Measurements from ENCODE around the gene ACAP2.

DNA sequence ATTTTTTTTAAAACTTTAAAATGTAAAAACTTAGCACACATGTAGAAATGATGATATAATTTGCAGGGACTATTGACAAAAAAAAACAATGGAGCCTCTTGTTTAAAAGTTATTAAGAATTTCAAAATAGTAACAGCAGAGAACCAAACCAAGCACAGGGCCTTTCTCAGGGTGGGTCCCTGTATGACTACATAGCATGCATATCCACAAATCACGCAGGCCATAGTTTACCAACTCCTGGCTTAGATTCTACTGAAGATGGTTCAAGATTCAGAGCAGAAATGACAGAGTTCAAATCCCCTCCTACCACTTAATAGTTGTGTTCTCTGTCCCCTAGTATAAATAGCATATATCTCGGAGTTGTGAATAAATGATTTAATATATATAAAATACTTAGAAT lies 19.0 kb downstream of the ACAP2 start:
- TF ChIP-seq, protein P1, sequence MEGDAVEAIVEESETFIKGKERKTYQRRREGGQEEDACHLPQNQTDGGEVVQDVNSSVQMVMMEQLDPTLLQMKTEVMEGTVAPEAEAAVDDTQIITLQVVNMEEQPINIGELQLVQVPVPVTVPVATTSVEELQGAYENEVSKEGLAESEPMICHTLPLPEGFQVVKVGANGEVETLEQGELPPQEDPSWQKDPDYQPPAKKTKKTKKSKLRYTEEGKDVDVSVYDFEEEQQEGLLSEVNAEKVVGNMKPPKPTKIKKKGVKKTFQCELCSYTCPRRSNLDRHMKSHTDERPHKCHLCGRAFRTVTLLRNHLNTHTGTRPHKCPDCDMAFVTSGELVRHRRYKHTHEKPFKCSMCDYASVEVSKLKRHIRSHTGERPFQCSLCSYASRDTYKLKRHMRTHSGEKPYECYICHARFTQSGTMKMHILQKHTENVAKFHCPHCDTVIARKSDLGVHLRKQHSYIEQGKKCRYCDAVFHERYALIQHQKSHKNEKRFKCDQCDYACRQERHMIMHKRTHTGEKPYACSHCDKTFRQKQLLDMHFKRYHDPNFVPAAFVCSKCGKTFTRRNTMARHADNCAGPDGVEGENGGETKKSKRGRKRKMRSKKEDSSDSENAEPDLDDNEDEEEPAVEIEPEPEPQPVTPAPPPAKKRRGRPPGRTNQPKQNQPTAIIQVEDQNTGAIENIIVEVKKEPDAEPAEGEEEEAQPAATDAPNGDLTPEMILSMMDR (IDR thresholded peaks at IDR 0.05): no peak
- TF ChIP-seq EP300 (IDR thresholded peaks at IDR 0.05) (no peak), POLR2A (IDR thresholded peaks at IDR 0.05) (no peak), POLR2AphosphoS5 (IDR thresholded peaks at IDR 0.05) (no peak)

Measured in gastroesophageal sphincter (tissue), 3 donors.